ENCODE data around the gene LYRM1. TPM values are rescaled to one million over a fixed set of nuclear protein-coding genes. Genes with fewer than 3 reads are reported as not detected.

LYRM1 gene
- polyA plus RNA-seq, 1 of the 3 experiments (the other 2 are of a cell fraction), result 18.1 TPM

- TF ChIP-seq, protein P1, sequence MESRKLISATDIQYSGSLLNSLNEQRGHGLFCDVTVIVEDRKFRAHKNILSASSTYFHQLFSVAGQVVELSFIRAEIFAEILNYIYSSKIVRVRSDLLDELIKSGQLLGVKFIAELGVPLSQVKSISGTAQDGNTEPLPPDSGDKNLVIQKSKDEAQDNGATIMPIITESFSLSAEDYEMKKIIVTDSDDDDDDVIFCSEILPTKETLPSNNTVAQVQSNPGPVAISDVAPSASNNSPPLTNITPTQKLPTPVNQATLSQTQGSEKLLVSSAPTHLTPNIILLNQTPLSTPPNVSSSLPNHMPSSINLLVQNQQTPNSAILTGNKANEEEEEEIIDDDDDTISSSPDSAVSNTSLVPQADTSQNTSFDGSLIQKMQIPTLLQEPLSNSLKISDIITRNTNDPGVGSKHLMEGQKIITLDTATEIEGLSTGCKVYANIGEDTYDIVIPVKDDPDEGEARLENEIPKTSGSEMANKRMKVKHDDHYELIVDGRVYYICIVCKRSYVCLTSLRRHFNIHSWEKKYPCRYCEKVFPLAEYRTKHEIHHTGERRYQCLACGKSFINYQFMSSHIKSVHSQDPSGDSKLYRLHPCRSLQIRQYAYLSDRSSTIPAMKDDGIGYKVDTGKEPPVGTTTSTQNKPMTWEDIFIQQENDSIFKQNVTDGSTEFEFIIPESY (IDR thresholded peaks at IDR 0.05; ENCODE audit: borderline replicate concordance, low read depth), result no peak
- TF ChIP-seq RFX5 (IDR thresholded peaks at IDR 0.05; ENCODE audit: low read length), result no peak
- no peak for TF ChIP-seq IRF3 (IDR thresholded peaks at IDR 0.05; ENCODE audit: low read depth, low read length)
- peak; percentile 45; the same call in 1 of the 2 replicates for TF ChIP-seq POLR2AphosphoS5 (IDR thresholded peaks at IDR 0.05; ENCODE audit: low read depth, low read length)
- TF ChIP-seq FOXJ3 (CRISPR knock-in tag; IDR thresholded peaks at IDR 0.05), result no peak
- TF ChIP-seq, protein P2, sequence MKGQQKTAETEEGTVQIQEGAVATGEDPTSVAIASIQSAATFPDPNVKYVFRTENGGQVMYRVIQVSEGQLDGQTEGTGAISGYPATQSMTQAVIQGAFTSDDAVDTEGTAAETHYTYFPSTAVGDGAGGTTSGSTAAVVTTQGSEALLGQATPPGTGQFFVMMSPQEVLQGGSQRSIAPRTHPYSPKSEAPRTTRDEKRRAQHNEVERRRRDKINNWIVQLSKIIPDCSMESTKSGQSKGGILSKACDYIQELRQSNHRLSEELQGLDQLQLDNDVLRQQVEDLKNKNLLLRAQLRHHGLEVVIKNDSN (IDR thresholded peaks at IDR 0.05; ENCODE audit: borderline replicate concordance, low read depth), result no peak
- 0 out of 2 replicates have a peak, but pooled peaks have one; percentile 36 for TF ChIP-seq FOXM1 (IDR thresholded peaks at IDR 0.05; ENCODE audit: low read depth)
- TF ChIP-seq MEF2A (IDR thresholded peaks at IDR 0.05; ENCODE audit: borderline replicate concordance, low read depth), result no peak
- no peak for TF ChIP-seq MXI1 (IDR thresholded peaks at IDR 0.05; ENCODE audit: low read depth, low read length)
- TF ChIP-seq NRF1 (IDR thresholded peaks at IDR 0.05; ENCODE audit: low read depth, low read length), result no peak
- TF ChIP-seq, protein P3, sequence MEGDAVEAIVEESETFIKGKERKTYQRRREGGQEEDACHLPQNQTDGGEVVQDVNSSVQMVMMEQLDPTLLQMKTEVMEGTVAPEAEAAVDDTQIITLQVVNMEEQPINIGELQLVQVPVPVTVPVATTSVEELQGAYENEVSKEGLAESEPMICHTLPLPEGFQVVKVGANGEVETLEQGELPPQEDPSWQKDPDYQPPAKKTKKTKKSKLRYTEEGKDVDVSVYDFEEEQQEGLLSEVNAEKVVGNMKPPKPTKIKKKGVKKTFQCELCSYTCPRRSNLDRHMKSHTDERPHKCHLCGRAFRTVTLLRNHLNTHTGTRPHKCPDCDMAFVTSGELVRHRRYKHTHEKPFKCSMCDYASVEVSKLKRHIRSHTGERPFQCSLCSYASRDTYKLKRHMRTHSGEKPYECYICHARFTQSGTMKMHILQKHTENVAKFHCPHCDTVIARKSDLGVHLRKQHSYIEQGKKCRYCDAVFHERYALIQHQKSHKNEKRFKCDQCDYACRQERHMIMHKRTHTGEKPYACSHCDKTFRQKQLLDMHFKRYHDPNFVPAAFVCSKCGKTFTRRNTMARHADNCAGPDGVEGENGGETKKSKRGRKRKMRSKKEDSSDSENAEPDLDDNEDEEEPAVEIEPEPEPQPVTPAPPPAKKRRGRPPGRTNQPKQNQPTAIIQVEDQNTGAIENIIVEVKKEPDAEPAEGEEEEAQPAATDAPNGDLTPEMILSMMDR (IDR thresholded peaks at IDR 0.05), result no peak
- no peak for TF ChIP-seq SMC3 (IDR thresholded peaks at IDR 0.05; ENCODE audit: low read depth, low read length)
- TF ChIP-seq NFIC (IDR thresholded peaks at IDR 0.05; ENCODE audit: borderline replicate concordance), result peak; percentile 42; the same call in 1 of the 2 replicates
- peak; percentile 30 for TF ChIP-seq CHD2 (IDR thresholded peaks at IDR 0.05; ENCODE audit: low read length, partially characterized antibody)
- TF ChIP-seq TCF12 (IDR thresholded peaks at IDR 0.05), result peak; percentile 73
- no peak for TF ChIP-seq RAD21 (IDR thresholded peaks at IDR 0.05; ENCODE audit: low read length)
These were observed 34.3 kb upstream of the LYRM1 start (continued) for GRCh38 chr16:20866145-20866772.
